ENCODE measurements around the gene OR52J3. TPM values are rescaled to one million over a fixed set of nuclear protein-coding genes. Genes with fewer than 3 reads are reported as not detected.

OR52J3 gene
- total and polyA plus RNA-seq, 2 donors (not counting 3 experiments of a cell fraction or from before 2014, with no cell fraction given): not detected

DNA sequence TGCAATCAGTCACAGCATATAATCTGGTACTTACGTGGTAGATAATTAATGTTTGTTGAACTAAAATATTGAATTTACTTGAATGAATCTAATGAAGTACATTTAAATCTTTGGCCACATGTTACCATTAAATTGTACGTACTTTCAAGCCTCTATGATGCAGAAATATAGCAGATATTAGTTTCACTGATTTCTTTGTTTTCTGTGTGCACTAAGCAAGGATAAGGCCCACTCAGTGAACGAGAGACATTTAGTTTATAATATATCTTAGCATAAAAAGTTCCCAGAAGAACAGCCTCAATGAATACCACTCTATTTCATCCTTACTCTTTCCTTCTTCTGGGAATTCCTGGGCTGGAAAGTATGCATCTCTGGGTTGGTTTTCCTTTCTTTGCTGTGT, 22.9 kb downstream of the OR52J3 start, which contains the start of gene OR52E1:
Gene OR52E1 (plus strand): TSS at position 301 of the 400 bp plus-strand sequence.
- DNase-seq (ENCODE audit: low read depth, low spot score) (no peak), FAIRE-seq (no peak)
- dilution Hi-C loops (cut with MboI; ENCODE audit: extremely low pct_ligation_motif_present, low sequenced_read_pairs) (no loop called here), intact Hi-C loops (cut with micrococcal nuclease) (no loop called here)
- Histone ChIP-seq H3K79me2 (ENCODE audit: control insufficient read depth, insufficient read depth, low read length) (no peaks in the 10 kb centered on the region), H3K9me1 (replicated peaks; ENCODE audit: control insufficient read depth, extremely low read depth, insufficient read depth, low read length) (no peaks in the 10 kb centered on the region), H3K27ac (ENCODE audit: insufficient read depth, low read depth, low read length) (no peak within 1 kb of the TSS), H3K4me1 (ENCODE audit: control insufficient read depth, extremely low read depth, insufficient read depth, low read length) (no peaks in the 10 kb centered on the region), H4K20me1 (replicated peaks; ENCODE audit: control insufficient read depth, extremely low read depth, insufficient read depth, low read length) (no peaks in the 10 kb centered on the region), H3K4me2 (ENCODE audit: insufficient read depth, low read length) (no peak within 1 kb of the TSS), H3K27me3 (ENCODE audit: control insufficient read depth in 2 of 2, insufficient read depth in 2 of 2, low read length in 2 of 2) (no peaks in the 10 kb centered on the region), H2AFZ (ENCODE audit: low read depth, low read length) (no peak within 1 kb of the TSS), H3K4me3 (replicated peaks in 1 of 3; ENCODE audit: insufficient read depth in 1 of 3, low read depth in 1 of 3, low read length in 3 of 3) (no peak within 1 kb of the TSS), H3K9ac (replicated peaks; ENCODE audit: extremely low read depth, insufficient read depth, low read length) (no peak within 1 kb of the TSS), H3K9me3 (replicated peaks; ENCODE audit: control insufficient read depth, insufficient read depth, low read length) (no peaks in the 10 kb centered on the region), H3K36me3 (ENCODE audit: control insufficient read depth in 2 of 2, extremely low read depth in 1 of 2, insufficient read depth in 2 of 2, low read length in 2 of 2) (no peaks in the 10 kb centered on the region)
- BruUV-seq (replicated peaks): no TSS peak
- POLR2A ChIA-PET: no interaction called here
- CTCF ChIA-PET: no interaction called here
- no peak for TF ChIP-seq MYC (IDR thresholded peaks at IDR 0.05; ENCODE audit: low read depth, low read length)
- TF ChIP-seq, protein P1, sequence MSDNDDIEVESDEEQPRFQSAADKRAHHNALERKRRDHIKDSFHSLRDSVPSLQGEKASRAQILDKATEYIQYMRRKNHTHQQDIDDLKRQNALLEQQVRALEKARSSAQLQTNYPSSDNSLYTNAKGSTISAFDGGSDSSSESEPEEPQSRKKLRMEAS (IDR thresholded peaks at IDR 0.05; ENCODE audit: insufficient read depth, insufficient read length): no peak
- no peak for TF ChIP-seq FOS (IDR thresholded peaks at IDR 0.05; ENCODE audit: borderline replicate concordance, insufficient read depth, low read length)
- no peak for TF ChIP-seq JUN (IDR thresholded peaks at IDR 0.05; ENCODE audit: borderline replicate concordance, insufficient read depth, insufficient read length, low read depth)
- TF ChIP-seq EZH2 (IDR thresholded peaks at IDR 0.05; ENCODE audit: borderline replicate concordance, low read depth, low read length, severe bottlenecking): no peak
- no peak for TF ChIP-seq GATA2 (IDR thresholded peaks at IDR 0.05; ENCODE audit: insufficient read depth, insufficient read length, low read depth, low read length)
- no peak for TF ChIP-seq POLR2AphosphoS5 (IDR thresholded peaks at IDR 0.05; ENCODE audit: insufficient read depth, low read depth, low read length)
- no peak for TF ChIP-seq POLR2A (IDR thresholded peaks at IDR 0.05; ENCODE audit: low read depth, low read length)
- TF ChIP-seq, protein P2, sequence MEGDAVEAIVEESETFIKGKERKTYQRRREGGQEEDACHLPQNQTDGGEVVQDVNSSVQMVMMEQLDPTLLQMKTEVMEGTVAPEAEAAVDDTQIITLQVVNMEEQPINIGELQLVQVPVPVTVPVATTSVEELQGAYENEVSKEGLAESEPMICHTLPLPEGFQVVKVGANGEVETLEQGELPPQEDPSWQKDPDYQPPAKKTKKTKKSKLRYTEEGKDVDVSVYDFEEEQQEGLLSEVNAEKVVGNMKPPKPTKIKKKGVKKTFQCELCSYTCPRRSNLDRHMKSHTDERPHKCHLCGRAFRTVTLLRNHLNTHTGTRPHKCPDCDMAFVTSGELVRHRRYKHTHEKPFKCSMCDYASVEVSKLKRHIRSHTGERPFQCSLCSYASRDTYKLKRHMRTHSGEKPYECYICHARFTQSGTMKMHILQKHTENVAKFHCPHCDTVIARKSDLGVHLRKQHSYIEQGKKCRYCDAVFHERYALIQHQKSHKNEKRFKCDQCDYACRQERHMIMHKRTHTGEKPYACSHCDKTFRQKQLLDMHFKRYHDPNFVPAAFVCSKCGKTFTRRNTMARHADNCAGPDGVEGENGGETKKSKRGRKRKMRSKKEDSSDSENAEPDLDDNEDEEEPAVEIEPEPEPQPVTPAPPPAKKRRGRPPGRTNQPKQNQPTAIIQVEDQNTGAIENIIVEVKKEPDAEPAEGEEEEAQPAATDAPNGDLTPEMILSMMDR (IDR thresholded peaks at IDR 0.05; ENCODE audit: extremely low read depth in 1 of 2, insufficient read depth in 1 of 2, low read depth in 1 of 2, low read length in 2 of 2): no peak
